Upper lobe of left lung (tissue), 6 donors: ENCODE measurements around the gene PRKG1. TPM values are rescaled to one million over a fixed set of nuclear protein-coding genes. Genes with fewer than 3 reads are reported as not detected.

Experiments used
- ATAC-seq, 2 donors: fragments of 200-7000 bp; cut with Tn5 transposase; one replicate each; pipeline ENCODE4 v1.9.1; 2022; ENCODE audit warnings: mild to moderate bottlenecking in 2 of 2, moderate library complexity in 2 of 2; ENCODE audit not compliant: low FRiP score in 2 of 2
- DNase-seq, 2 donors: peaks; one replicate each; pipeline ENCODE4 v3.0.0-alpha.2; 2019 to 2020
- H3K27ac ChIP-seq, 4 donors: fragments of 200-600 bp; sonication (generic); one replicate each; pipeline ENCODE4 v1.5.1; 2016 to 2019
- H3K27me3 ChIP-seq, 4 donors: fragments of 200-600 bp; sonication (generic); one replicate each; pipeline ENCODE4 v1.5.1; 2017 to 2019
- H3K36me3 ChIP-seq, 4 donors: fragments of 200-600 bp; sonication (generic); one replicate each; pipeline ENCODE4 v1.5.1; 2016 to 2019
- H3K4me1 ChIP-seq, 4 donors: fragments of 200-600 bp; sonication (generic); one replicate each; pipeline ENCODE4 v1.5.1; 2018 to 2019
- H3K4me3 ChIP-seq, 4 donors: fragments of 200-600 bp; sonication (generic); one replicate each; pipeline ENCODE4 v1.5.1; 2017 to 2019; ENCODE audit warnings: mild to moderate bottlenecking in 2 of 4, moderate library complexity in 1 of 4
- H3K9me3 ChIP-seq, 4 donors: fragments of 200-600 bp; sonication (generic); one replicate each; pipeline ENCODE4 v1.5.1; 2018 to 2019
- EP300 ChIP-seq, 4 donors: sonication (generic); formaldehyde crosslinking; IDR thresholded peaks; one replicate each; pipeline ENCODE4 v1.5.1; 2017; ENCODE audit warnings: antibody characterized with exemption in 4 of 4, control low read depth in 2 of 4
- POLR2A ChIP-seq, 4 donors: fragments of 450-650 bp; IDR thresholded peaks; one replicate each; pipeline ENCODE4 v1.5.1; 2016 to 2017; ENCODE audit warnings: antibody characterized with exemption in 4 of 4, mild to moderate bottlenecking in 2 of 4
- POLR2AphosphoS5 ChIP-seq, 2 donors: sonication (generic); formaldehyde crosslinking; IDR thresholded peaks; one replicate each; pipeline ENCODE4 v1.5.1; 2017; ENCODE audit warnings: antibody characterized with exemption in 2 of 2
- WGBS, 2 donors: methylation state at CpG; one replicate each; pipeline ENCODE4 v1.1.5; 2017 to 2018; 5-methylcytosine and 5-hydroxymethylcytosine counted together
- total RNA-seq, 6 donors: library from RNA; depleted of rRNA in 4 of 6; stranded (reverse); fragments of >200 nt in 4 of 6; gene quantifications; one replicate each; pipeline versions ENCODE4 v1.1.0 to v1.2.1, GENCODE V29; 2016 to 2021
- TF ChIP-seq, protein P1 (sequence below), 6 experiments: fragments of 450-650 bp in 4 of 6; fragments of 200-600 bp in 2 of 6; sonication (generic) in 2 of 6; IDR thresholded peaks; one replicate each; pipeline ENCODE4 v1.5.1; 2016 to 2019; ENCODE audit warnings: antibody characterized with exemption in 6 of 6
- donor health status: DM: no; HTN: no; CAD: no; lungs with moderate emphysema.
- donor health status: DM: no; HTN: yes; CAD: no; lungs with severe emphysema.

The PRKG1 gene
- total RNA-seq, 6 donors from 2014 or later = 12.9 to 43.0 (median 25.0) TPM

GRCh38 chr10:51244748-51245490 lies 170.6 kb downstream of the PRKG1 start:
- no peaks in the 10 kb centered on the region for H3K36me3 ChIP-seq
- no peak for DNase-seq
- WGBS, 2 donors = 48 to 53% methylated on average over 4 of the region's 4 CpGs
- H3K4me1 ChIP-seq = no peaks in the 10 kb centered on the region
- ATAC-seq = peak in 1 of 2 donors; percentile 67
- no peak overlapping the region for H3K27ac ChIP-seq
- H3K9me3 ChIP-seq = no peaks in the 10 kb centered on the region
- TF ChIP-seq POLR2A (IDR thresholded peaks at IDR 0.05) (no peak), POLR2AphosphoS5 (IDR thresholded peaks at IDR 0.05) (no peak), EP300 (IDR thresholded peaks at IDR 0.05) (no peak)
- TF ChIP-seq, protein P1, sequence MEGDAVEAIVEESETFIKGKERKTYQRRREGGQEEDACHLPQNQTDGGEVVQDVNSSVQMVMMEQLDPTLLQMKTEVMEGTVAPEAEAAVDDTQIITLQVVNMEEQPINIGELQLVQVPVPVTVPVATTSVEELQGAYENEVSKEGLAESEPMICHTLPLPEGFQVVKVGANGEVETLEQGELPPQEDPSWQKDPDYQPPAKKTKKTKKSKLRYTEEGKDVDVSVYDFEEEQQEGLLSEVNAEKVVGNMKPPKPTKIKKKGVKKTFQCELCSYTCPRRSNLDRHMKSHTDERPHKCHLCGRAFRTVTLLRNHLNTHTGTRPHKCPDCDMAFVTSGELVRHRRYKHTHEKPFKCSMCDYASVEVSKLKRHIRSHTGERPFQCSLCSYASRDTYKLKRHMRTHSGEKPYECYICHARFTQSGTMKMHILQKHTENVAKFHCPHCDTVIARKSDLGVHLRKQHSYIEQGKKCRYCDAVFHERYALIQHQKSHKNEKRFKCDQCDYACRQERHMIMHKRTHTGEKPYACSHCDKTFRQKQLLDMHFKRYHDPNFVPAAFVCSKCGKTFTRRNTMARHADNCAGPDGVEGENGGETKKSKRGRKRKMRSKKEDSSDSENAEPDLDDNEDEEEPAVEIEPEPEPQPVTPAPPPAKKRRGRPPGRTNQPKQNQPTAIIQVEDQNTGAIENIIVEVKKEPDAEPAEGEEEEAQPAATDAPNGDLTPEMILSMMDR (IDR thresholded peaks at IDR 0.05) = no peak
- no peaks in the 10 kb centered on the region for H3K27me3 ChIP-seq
- H3K4me3 ChIP-seq = no peak overlapping the region

DNA sequence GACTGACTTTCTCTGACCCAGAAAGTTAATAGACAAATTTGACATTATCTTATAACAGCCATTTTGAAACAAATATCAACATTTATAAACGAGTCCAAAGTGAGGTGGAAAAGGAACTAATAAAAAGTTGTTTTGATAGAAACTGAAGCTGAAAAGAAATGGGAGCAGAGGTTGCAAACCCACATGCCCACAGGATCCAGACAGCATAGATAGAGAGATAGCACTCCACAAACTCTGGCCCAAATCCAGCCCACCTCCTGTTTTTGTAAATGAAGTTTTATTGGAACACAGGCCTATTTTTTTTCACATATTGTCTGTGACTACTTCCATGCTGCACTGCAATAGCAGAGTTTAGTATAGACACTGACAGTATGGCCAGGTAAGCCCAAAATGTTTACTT lies 171.9 kb downstream of the PRKG1 start:
- DNase-seq = no peak

DNA sequence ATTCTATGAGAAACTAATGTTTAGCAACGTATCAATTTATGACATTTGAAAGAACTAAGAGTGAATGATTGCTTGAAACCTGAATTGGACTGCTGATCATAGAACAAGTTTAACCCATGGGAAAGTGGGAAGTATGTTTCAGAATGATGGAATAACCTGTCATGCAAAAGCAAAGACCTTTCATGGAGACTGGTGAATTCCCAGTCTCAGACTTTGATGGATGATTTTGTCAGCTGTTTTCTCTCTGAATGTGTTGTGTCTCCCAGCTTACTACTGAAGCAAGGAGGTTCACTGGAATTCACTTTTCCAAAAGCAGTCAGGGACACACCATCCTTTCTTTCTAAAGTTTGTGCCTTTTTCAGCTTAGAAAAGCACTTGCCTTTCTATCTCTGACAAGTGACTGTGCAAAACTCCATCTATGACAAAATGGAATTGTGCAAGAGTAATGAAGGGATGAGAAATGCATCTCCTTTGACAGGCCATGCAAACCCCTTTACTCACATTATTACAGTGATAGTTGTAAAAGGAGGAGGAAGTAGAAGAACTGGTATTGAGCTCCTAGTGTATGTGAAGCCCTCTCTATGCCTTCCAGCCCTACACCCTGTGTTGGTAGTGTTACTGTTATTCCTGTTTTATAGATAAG lies 176.1 kb downstream of the PRKG1 start:
- no peak for ATAC-seq
- Histone ChIP-seq H3K27me3 (no peaks in the 10 kb centered on the region), H3K36me3 (no peaks in the 10 kb centered on the region), H3K27ac (no peak overlapping the region), H3K4me3 (no peak overlapping the region), H3K4me1 (peaks cover 0 to 12% (median 0%) of the 10 kb centered on the region in 4 donors), H3K9me3 (no peaks in the 10 kb centered on the region)
- TF ChIP-seq EP300 (IDR thresholded peaks at IDR 0.05) (no peak), POLR2AphosphoS5 (IDR thresholded peaks at IDR 0.05) (no peak), POLR2A (IDR thresholded peaks at IDR 0.05) (no peak)
- TF ChIP-seq, protein P1 (IDR thresholded peaks at IDR 0.05) = no peak
- no peak for DNase-seq
- WGBS, 2 donors = 70 to 90% methylated on average over 1 of the region's 1 CpG

More for the DNA sequence above, 171.9 kb downstream of the PRKG1 start:
- Histone ChIP-seq H3K27ac (no peak overlapping the region), H3K36me3 (no peaks in the 10 kb centered on the region), H3K4me1 (peaks cover 0 to 9% (median 0%) of the 10 kb centered on the region in 4 donors), H3K4me3 (no peak overlapping the region), H3K27me3 (no peaks in the 10 kb centered on the region), H3K9me3 (no peaks in the 10 kb centered on the region)
- TF ChIP-seq POLR2A (IDR thresholded peaks at IDR 0.05) (no peak), EP300 (IDR thresholded peaks at IDR 0.05) (no peak), POLR2AphosphoS5 (IDR thresholded peaks at IDR 0.05) (no peak)
- TF ChIP-seq, protein P1 (IDR thresholded peaks at IDR 0.05) = no peak
- WGBS, 2 donors = 28 to 34% methylated on average over 1 of the region's 1 CpG
- no peak for ATAC-seq

DNA sequence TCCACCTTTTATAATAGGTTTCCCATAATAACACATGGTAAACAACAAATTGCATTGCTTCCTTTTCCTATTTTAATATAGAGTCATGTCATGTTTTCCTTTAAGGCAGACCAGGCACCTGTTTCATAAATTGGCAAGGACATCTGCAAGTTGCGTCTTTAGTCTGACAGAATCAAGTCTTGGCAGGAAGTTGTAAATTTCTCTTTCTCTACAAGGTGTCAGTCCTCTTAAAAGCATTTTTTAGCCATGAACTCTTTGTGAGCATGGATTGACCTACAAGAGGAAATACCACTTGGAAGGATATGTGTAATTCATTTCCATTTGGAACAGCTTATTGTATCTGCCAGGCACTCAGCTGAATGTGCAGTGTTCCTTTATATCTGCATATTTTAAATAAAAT lies 176.8 kb downstream of the PRKG1 start:
- no peak overlapping the region for H3K27ac ChIP-seq
- WGBS, 2 donors = 30% methylated on average over 1 of the region's 1 CpG
- TF ChIP-seq EP300 (IDR thresholded peaks at IDR 0.05) = no peak
- DNase-seq (no peak), ATAC-seq (no peak)
- no peaks in the 10 kb centered on the region for H3K9me3 ChIP-seq
- H3K36me3 ChIP-seq = no peaks in the 10 kb centered on the region
- H3K4me1 ChIP-seq = peaks cover 0 to 12% (median 0%) of the 10 kb centered on the region in 4 donors
- H3K27me3 ChIP-seq = no peaks in the 10 kb centered on the region
- H3K4me3 ChIP-seq = no peak overlapping the region

- 60 to 65% methylated on average over 4 of the region's 4 CpGs for WGBS, 2 donors
- DNase-seq (no peak), ATAC-seq (no peak)
- TF ChIP-seq POLR2AphosphoS5 (IDR thresholded peaks at IDR 0.05) (no peak), EP300 (IDR thresholded peaks at IDR 0.05) (no peak), POLR2A (IDR thresholded peaks at IDR 0.05) (no peak)
- TF ChIP-seq, protein P1 (IDR thresholded peaks at IDR 0.05) = no peak
- no peaks in the 10 kb centered on the region for H3K36me3 ChIP-seq
- H3K27me3 ChIP-seq = no peaks in the 10 kb centered on the region
- no peak overlapping the region for H3K27ac ChIP-seq
- H3K4me3 ChIP-seq = no peak overlapping the region
- peaks cover 0 to 10% (median 0%) of the 10 kb centered on the region in 4 donors for H3K4me1 ChIP-seq
- no peaks in the 10 kb centered on the region for H3K9me3 ChIP-seq
These were observed 181.1 kb downstream of the PRKG1 start for GRCh38 chr10:51255381-51255780.
